HG02973 (cell line): ENCODE results near the gene RALGAPB.

Experiments used
- ATAC-seq: cut with Tn5 transposase; IDR thresholded peaks from one replicate; pipeline ENCODE4 v1.9.1; 2021; ENCODE audit warnings: moderate library complexity; ENCODE audit not compliant: unreplicated experiment

RALGAPB gene

DNA sequence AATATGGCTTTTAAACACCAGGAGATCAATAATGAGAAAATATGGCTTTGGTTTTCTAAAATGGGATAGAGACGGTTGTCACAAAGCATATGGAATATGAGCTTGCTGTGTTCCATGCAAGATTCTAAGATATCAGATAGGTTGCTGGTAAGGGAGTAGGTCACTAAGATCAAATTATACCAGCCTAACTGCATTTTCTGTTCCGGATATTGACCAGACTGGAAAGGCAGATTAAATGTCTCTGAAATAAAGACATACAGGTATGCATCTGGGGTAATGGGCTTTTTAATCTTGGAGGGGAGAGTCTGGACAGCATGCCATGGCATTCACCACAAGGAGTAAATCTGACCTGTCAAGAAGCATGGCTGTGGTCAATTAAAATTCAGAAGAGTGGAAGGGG is 73.1 kb downstream of the RALGAPB start:
- no peak for ATAC-seq

DNA sequence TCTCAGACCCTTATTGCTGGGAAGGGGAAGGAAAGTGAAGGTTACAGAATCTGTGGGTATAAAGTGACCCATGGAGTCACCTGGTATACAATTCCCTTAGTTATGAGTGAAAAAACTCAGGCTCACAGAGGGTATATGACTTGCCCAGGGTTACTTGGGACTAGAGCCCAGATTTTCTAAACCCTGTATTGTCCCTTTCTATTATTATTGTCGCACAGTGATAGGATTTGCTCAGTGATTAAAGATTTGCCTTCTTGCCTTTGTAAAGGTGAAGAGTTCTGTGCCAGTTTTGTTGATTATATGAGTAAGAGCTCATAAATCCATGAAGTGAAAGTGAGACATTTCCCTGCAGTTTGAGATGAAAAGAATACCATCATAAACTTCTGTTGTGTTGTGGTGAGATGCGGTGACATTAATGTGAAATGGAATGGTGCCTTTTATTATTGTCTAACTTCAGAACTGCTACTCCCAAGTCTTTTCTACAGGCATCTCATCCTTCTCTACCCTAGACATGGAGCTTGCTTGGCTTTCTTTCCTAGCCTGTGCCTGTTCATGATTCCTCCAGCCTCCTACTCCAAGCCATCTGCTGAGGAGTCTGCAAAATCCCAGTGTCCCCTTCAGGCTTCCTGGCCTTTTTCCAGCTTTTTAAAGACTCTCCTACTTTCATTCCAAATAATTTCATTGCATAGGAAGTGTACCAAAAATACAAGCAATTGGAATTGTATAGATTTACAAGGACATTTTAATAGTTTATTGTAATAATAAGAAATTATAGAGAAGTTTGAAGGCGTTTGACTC is 74.8 kb downstream of the RALGAPB start:
- no peak for ATAC-seq

DNA sequence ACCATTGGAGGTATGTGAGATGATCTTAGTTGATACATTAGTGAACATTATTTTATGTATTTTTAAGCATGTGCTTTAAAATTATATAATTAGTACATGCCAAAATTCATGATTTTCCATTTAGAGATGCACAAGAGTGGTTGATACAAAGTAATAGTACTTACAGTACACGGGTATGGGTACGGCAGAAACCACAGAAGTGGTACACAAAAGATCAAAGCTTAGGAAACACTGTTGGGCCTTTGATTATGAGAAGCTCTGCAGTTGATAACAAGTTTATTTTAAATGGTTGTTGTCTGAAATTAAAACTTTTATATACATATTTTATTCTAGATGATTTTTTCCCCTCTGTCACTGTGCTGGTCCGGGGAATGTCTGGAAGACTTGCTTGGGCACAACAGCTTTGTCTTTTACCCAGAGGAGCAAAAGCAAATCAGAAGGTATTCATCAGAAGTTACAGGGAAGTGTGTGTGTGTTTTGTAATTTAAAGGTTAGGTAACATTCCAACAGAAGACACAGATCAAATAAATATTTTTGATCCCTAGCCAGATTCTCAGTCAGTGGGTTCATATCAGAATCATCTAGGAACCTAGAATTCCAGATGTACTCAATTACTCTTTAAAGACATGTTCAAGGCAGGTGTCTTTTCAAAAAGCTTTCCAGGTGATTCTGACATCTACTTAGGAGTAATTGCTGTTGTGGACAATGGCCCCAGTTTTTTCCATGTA is 75.9 kb downstream of the RALGAPB start:
- ATAC-seq: no peak

DNA sequence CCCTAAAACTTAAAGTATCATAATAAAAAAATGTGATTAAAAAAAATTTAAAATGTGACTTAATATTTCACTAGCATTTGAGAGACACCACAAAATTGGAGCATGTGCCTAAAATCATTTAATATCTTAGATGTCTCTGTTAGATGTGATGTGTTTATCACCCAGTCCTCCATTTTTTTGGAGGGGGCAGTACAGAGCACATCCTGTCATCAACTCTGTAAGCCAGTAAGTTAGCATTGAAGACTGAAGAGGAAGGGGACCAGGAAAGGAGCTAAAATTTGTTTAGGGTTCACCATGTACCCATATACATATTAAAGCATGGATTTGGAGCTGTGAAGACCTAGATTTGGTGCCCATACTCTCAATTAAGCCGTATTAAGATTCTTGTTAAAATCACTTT is 77.6 kb downstream of the RALGAPB start:
- no peak for ATAC-seq

DNA sequence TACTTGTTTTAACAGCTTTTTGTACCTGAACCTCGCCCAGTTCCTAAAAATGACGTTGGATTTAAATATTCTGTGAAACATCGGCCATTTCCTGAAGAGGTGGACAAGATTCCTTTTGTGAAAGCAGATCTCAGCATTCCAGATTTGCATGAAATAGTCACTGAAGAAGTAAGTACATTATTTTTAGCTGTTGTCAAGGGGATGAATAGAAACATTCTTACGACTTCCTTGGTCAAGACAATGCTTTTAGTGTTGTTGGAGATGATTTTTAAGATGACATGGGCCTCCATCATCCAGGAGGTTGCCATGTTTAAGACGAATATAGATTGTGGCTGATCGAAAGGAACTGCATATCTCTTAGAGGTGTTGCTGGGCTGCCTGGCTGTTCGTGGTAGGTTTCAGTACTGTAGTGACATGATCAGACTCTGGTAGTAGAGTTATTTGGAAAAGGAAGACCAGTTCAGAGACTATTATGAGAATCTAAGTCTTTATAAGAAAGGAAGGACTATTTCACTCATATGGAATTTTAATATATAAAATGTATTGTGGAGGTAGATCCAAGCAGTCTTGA is 78.5 kb downstream of the RALGAPB start:
- no peak for ATAC-seq

DNA sequence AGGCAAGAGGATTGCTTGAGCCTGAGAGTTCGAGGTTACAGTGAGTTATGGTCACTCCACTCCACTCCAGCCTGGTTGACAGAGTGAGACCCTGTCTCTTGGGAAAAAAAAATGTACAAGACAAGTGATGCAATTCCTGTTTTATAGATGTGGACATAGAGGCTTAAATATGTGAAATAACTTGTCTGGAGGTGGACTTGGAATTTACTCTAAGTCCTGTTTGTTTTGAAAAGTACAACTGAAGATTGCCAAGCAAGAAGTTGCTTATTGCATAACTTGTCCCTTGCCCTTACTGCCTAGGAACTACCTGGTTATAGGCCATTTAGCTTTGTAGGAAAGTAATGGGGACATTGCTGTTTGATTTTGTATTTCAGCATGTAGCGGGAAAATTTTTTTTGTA is 82.3 kb downstream of the RALGAPB start:
- ATAC-seq: no peak

DNA sequence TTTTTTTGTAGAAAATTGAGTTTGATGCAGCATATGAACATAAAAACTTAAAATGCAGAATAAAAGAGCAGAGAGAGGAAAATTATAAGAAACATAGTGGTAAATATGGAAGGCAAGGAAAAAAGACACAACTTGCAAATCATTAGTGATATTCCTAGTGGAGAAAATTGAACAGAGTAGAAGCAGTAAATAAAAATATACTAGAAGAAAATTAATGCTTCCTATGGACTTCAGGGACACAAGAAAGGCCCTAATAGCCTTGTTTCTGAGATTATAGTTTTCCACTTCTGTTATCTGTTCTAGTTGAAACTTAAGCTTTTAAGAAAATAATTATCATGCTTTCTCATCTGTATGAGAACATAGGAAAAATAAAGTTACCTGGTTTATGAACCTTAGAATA is 82.8 kb downstream of the RALGAPB start:
- no peak for ATAC-seq

DNA sequence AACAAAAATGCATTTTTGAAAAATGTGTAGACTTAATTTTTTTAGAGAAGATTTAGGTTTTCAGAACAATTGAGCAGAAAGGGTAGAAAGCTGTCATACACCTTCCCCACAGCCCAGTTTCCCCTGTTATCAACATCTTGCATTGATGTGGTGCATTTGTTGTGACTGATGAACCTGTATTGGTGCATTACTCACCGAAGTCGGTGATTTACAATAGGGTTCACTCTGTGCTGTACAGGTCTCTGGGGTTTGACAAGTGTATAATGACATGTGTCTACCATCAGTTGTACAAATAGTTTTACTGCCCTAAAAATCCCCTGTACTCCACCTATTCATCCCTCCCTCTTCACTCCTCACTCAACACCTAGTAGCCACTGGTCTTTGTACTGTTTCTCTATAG is 84.5 kb downstream of the RALGAPB start:
- no peak for ATAC-seq

DNA sequence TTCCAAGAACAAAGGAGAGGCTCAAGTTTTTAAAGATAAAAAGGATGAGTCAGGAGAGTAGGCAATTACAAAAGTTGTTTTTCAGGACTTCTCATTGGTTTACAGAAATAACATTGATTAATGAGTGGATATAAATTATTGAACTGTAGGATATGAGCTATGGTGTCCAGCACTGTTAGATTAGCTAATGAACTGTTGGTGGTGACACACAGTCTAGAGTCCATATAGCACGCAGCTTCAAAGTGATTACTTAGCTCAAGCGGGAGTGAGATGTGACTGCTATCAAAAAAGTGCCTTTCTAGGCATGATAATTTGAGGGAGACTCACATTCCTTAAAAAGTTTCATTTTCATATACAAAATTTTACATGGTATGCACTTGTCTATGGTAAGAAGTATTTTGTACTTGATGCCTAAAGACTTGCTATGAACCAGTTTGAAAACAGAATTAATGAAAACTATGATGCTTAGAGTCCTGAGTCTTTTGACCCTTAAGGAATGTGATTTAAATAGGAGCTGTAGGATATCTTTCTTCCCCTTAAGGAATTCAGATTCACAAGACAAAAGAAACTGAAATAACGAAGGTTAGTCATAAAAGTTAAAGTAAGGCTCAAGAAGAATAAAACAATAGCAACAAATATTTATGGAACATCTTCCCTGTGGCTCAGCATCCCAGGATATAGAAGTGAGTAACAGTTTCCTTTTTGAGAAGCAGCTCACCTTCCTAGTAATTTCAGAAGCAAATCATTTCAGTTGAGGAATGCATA is 86.1 kb downstream of the RALGAPB start:
- ATAC-seq: no peak

DNA sequence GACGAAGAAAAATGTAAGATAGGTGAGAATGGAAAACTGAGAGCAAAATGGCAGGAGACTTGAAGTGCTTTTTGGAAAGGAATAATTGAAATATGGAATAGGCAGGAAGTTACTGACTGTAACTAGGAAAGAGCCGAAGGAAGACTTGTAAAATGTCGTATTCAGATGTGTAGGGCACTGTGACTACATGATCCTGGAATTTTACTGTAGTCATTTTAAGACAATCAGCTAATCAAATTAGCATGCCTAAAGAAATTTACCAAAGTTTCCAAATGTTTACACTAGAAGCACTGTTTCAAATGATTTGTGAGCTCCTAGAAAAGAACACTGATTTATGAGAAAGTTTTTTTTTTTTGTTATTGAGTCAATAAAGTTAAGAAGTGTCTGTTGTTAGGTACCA is 87.1 kb downstream of the RALGAPB start:
- no peak for ATAC-seq

DNA sequence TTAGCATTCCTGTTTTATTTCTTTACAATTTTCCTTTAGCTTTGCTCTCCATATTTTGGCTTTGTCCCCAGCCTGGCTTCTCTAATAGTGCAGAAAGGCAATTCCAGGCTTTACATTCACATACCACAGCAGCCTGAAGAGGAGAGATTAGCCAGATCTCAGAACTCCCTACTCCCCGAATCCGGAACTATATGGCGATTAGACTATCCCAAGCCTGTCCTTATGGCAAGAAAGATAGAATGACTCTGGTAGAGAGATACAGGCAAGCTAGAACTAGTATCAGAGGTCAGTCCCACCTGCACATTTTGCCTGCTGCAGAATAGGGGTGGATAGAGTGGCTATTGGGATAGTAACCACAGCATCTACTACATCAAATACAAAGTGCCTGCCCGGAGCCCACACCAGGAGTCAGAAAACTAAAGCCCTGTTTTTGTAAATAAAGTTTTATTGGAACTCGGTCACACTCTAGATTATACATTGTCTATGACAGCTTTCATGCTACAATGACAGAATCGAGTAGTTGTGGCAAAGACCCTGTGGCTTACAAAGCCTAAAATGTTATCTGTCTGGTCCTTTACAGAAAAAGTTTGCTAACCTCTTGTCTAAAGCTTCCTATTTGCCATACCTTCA is 91.3 kb downstream of the RALGAPB start:
- no peak for ATAC-seq

DNA sequence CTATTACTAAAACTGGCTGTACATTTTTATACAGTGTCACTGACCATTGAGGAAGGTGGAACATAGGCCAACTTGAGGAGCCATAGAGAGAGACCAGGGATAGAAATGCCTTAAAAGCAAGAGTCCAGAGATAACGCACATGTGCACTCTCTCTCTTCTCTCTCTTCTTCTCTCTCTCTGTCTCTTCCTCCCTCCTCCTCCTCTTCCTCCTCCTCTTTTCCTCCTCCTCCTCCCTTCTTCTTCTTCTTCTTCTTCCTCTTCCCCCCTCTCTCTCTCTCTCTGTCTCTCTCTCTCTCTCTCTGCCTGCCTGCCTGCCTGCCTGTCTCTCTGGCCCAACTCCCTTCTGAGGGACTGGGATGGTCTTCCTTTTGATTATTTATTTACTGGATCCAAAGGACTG is 92.0 kb downstream of the RALGAPB start:
- ATAC-seq: no peak

DNA sequence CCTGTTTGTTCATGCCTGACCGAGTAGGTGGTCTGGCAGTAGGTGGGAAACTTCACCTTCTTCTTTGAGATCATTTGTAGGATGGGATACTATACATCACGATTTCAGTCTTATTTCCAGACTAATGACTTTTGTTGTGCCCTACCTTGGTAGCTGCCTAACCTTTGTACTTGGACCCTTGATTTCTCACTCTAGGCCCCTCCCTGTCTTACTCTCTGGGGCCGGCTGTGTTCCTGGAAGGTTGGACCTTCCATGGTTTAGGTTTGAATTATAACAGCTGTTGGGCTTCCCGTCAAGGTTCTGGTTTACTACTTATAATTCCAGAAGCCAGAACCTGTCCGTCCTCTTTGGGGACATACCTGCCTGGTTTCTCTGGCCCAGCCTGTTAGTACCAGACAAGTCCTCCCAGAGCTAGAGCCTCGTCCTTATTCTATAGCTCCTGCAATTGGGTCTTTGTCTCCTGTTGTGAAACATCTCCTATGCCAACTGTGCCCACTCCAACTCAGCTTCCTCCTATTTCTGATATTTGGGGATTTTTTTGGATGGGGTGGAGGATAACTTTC is 93.5 kb downstream of the RALGAPB start:
- no peak for ATAC-seq

DNA sequence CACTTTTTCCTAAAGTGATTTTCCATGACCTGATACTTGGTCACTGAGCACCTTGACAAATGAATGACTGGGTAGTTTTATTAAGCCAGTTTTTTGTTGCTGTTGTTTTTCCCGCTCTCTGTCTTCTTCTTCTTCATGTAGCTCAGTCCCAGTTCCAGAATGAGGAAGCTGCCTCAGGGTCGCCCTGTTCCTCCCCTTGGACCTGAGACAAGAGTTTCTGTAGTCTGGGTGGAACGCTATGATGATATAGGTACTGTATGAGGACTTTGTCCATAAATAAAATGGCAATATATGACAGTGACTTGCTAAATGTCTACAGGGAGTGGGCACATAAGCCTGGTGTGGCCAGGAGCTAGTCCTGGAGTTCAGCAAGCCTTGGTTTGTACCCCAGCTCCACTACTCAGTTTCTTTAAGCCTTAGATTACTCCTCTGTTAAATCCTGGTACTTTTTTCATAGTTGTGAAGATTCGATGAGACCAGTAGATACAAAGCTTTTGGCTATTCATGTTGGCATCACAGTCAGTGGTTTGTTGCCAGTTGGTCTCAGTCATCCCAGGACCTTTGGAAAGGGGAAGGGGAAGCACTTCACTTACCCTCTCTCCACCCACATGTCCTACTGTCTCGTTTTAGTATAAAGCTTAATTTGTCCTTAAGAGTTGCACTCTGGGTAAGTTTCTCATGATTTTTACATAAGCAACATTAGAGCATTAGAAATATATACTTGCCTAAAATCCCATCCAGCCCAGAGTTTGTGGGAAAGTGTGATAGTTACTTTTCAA is 97.3 kb downstream of the RALGAPB start:
- no peak for ATAC-seq

DNA sequence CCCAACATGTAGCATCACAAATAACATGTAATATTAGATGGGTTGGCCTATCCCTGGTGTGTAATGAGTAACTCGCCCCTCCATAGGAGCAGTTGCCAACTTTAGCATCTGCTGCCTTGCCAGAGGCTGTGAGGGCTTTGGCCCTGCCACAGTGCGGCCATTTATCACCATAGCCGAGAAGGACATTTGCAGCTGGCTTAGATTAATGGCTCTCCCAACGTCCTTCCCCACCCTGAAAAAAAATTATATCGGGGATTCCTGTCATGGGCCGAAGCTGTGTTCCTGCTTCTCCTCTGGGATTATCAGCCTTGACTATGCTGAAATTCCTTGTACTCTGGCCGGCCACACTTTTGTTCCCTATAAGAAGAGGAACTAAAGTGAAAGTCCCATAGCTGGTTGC is 100.8 kb downstream of the RALGAPB start:
- no peak for ATAC-seq

DNA sequence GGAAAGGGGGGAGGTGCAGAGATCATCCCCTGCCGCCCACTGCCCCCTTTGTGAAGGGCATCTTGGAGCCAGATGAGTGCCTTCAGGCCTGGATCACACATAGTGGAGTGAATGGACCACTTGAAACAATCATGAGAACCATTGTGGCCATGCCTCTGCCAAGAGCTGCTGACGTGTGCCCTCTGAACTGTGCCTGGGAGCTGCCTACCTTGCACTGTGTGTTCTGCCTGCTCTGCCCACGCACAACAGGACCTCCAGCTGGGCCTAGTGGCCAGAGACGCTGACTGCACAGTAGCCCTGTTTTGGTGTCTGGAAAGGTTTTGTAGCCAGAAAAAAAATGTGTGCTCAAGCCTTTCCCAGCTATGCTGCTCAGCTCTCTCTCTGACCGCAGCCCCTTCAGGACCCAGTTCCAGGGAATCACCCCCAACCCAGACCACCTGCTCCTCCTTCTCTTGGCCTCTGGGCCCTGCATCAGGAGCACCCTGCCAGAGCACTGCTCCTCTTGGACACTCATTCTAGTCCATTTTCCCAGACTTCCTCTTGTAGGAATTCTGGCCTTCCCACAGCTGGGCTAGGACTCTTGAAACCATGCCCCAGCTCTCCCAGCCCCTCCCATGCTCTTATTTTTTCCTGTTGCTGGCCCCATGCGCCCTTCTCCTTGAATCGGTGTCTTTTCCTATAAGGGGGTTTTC is 106.7 kb downstream of the RALGAPB start:
- ATAC-seq: no peak

DNA sequence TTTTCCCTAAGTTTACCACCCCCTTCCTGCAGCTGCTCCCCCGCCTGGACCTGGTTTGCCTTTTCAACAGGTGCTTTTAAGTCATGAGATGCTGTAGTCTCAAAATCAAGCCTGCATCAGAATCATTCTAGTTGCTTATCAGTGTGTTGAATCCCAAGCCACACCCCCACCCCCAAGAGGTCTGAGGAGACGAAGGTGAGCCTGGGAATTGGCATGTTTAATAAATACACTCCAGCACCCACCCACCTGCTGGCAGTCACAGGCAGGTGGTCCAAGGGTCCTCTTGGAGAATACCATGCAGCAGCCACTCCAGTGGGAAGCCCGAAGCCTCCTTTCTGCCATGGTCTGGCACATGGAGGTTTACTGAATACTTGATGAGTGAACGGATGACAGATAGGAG is 107.3 kb downstream of the RALGAPB start:
- ATAC-seq: no peak

DNA sequence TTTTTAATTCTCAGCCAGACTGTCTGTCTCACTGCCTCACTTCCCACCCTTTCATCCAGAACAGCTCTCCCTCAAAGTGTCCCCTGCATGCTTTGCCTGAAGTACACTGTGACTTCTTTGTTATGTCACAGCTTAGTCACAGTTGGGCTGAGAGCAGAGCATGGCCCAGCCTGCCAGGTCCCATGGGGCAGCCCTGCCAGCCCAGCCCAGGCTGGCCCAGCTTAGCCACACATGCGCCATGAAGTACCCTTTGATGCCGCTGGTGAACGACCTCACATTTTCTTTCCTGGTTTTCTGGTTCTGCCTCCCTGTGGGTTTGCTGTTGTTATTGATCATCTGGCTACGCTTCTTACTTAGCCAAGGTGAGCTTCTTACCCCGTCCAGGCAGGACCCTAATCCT is 108.4 kb downstream of the RALGAPB start, which contains the start of gene ADIG:
TSS of gene ADIG (plus strand) at position 185 of the 400 bp plus-strand sequence. CDS start at position 239, 54 bp downstream.
- ATAC-seq: no peak

DNA sequence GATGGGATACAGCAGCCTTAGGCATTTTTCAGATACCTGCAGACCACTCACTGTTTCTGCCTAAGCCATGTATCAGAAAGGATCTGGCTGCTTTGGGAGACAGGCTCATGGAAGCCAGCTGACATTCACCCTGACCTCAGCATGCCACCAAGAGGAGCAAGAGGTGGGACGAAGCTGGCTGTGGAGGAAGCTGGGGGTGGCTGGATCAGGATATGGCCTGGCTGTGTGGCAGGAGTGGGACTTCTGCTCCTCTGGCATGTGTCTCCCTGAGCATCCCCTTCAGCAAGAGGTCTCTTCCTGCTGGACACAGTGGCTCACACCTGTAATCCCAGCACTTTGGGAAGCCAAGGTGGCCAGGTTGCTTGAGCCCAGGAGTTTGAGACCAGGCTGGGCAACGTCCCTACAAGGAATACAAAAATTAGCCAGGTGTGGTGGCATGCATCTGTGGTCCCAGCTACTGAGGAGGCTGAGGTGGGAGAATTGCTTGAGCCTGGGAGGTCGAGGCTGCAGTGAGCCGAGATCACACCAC is 109.3 kb downstream of the RALGAPB start:
- no peak for ATAC-seq
